OCI-LY1 (cell line): Measurements from ENCODE around the gene ATP6V0E1.

Source experiments
- CTCF ChIP-seq: fragments of 200-600 bp; sonication (generic), shearing (Covaris generic); IDR thresholded peaks from 2 replicates; pipeline ENCODE4 v1.5.1; 2017; ENCODE audit warnings: mild to moderate bottlenecking, antibody characterized with exemption, low read length, moderate library complexity, mixed read lengths
- EZH2 ChIP-seq: fragments of 200-600 bp; sonication (generic), shearing (Covaris generic); IDR thresholded peaks from 2 replicates; pipeline ENCODE4 v1.8.0; 2017; ENCODE audit warnings: borderline replicate concordance, mixed run types, mild to moderate bottlenecking, antibody characterized with exemption, low read length, moderate library complexity, mixed read lengths

GRCh38 chr5:173056783-173057061 is 73.2 kb downstream of the ATP6V0E1 start:
- TF ChIP-seq CTCF, result no peak
- no peak for TF ChIP-seq EZH2
